Measurements from ENCODE around the gene TRIM54. TPM values are rescaled to one million over a fixed set of nuclear protein-coding genes. Genes with fewer than 3 reads are reported as not detected.

TRIM54 gene, protein sequence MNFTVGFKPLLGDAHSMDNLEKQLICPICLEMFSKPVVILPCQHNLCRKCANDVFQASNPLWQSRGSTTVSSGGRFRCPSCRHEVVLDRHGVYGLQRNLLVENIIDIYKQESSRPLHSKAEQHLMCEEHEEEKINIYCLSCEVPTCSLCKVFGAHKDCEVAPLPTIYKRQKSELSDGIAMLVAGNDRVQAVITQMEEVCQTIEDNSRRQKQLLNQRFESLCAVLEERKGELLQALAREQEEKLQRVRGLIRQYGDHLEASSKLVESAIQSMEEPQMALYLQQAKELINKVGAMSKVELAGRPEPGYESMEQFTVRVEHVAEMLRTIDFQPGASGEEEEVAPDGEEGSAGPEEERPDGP
- under 1 TPM in 1 of 2 experiments, not detected in 1; 0.19 TPM for total RNA-seq

DNA sequence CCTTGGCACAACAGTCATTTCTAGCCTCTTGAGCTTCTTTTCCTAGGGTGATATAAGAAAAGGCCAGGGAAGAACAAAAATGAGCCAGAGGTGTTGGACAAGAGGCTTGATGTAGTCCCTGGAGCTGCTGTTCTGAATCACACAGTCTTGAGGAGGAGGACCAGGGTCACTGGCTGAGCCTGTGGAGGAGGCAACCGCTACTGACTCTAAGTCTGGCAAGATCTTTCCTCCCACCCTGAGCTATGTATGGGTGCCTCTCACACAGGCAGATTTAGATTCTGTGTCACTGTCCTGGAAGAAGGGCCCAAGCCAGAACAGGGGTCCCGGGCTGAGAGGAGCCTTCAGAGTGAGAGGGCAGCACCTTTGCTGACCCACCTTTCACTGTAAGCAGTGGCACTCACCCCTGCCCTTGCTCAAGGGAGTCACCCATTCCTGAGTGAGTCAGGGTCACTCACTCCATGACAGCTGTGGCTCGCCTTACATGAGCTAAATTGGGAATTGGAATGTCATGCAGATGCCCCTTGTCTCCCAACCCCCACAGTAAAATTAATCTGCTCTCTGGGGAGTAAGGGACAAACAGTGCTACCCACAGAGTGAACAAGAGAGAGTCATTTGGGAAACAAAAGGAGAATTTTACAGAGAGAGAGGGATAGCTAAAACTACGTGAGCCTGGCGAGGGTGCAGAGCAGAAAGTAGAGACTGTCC is at the start of gene TRIM54:
Gene TRIM54, plus strand, starts transcription at position 575 of the 705 bp plus-strand sequence. CDS start 303 bp downstream, outside the sequence.
- peaks cover 32% of the 10 kb centered on the region for H3K27me3 Mint-ChIP-seq
- no peaks in the 10 kb centered on the region for H3K36me3 Mint-ChIP-seq
- H3K27ac Mint-ChIP-seq = no peak within 1 kb of the TSS

DNA sequence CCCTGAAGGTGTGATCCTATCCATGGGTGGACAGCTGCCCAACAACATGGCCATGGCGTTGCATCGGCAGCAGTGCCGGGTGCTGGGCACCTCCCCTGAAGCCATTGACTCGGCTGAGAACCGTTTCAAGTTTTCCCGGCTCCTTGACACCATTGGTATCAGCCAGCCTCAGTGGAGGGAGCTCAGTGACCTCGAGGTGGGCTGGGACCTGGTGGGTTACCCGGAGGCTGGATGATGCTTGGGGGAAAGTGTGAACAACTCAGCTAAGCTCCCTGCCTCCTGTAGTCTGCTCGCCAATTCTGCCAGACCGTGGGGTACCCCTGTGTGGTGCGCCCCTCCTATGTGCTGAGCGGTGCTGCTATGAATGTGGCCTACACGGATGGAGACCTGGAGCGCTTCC is 48.9 kb upstream of the TRIM54 start:
- ATAC-seq (ENCODE audit: low read depth) (no peak), DNase-seq (no peak)
- Mint-ChIP-seq H3K27me3 (no peaks in the 10 kb centered on the region), H3K4me3 (no peak overlapping the region), H3K36me3 (peaks cover 17% of the 10 kb centered on the region), H3K27ac (no peak overlapping the region), H3K4me1 (no peaks in the 10 kb centered on the region), H3K9me3 (no peaks in the 10 kb centered on the region)
- POLR2A ChIA-PET = no interaction called here

More for the DNA sequence above, at the start of gene TRIM54:
- DNase-seq (no peak), ATAC-seq (ENCODE audit: low read depth) (no peak)
- POLR2A ChIA-PET = interaction anchor here (0.5 kb wide), 1 partner anchor 223 kb away, joined by 6 read pairs; no protein-coding TSS in a partner anchor
- no peaks in the 10 kb centered on the region for H3K9me3 Mint-ChIP-seq
- H3K4me1 Mint-ChIP-seq = peaks cover 4% of the 10 kb centered on the region
- no peak within 1 kb of the TSS for H3K4me3 Mint-ChIP-seq

DNA sequence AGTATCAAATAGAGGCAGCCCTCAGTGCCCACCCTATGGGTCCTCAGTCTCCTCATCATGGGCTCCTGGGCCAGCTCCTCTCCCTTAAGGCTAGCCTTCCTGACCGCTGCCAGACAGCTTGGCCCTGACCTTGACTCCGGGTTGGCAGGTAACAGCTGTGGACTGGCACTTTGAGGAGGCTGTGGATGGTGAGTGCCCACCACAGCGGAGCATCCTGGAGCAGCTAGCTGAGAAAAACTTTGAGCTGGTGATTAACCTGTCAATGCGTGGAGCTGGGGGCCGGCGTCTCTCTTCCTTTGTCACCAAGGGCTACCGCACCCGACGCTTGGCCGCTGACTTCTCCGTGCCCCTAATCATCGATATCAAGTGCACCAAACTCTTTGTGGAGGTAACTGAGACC is 46.1 kb upstream of the TRIM54 start:
- Mint-ChIP-seq H3K4me1 (no peaks in the 10 kb centered on the region), H3K36me3 (peaks cover 24% of the 10 kb centered on the region), H3K9me3 (no peaks in the 10 kb centered on the region), H3K27ac (no peak overlapping the region), H3K27me3 (no peaks in the 10 kb centered on the region), H3K4me3 (no peak overlapping the region)
- no peak for ATAC-seq (ENCODE audit: low read depth)
- no peak for DNase-seq
- POLR2A ChIA-PET = interaction anchor here (0.5 kb wide), 2 partner anchors 443 to 842 kb away, joined by 3 to 5 read pairs; no protein-coding TSS in a partner anchor

DNA sequence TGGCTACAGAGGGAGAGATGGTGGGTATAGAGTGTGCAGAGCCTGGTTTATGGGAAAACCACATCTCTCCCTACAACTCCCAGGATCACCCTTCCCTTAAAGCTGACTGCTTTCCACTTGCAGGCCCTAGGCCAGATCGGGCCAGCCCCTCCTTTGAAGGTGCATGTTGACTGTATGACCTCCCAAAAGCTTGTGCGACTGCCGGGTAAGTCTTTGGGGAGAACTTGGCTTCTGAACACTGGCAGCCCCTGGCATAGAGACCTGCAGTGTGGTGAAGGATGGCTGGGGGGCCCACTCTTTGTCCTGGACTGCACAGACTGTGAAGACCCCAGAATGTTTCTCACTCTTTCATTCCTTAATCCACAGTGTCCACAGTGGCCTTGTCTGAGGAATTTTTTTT is 45.6 kb upstream of the TRIM54 start:
- H3K27ac Mint-ChIP-seq = no peak overlapping the region
- POLR2A ChIA-PET = no interaction called here
- no peak overlapping the region for H3K4me3 Mint-ChIP-seq
- no peaks in the 10 kb centered on the region for H3K4me1 Mint-ChIP-seq
- no peaks in the 10 kb centered on the region for H3K27me3 Mint-ChIP-seq
- ATAC-seq (ENCODE audit: low read depth) (no peak), DNase-seq (no peak)
- H3K9me3 Mint-ChIP-seq = no peaks in the 10 kb centered on the region
- H3K36me3 Mint-ChIP-seq = peaks cover 26% of the 10 kb centered on the region

DNA sequence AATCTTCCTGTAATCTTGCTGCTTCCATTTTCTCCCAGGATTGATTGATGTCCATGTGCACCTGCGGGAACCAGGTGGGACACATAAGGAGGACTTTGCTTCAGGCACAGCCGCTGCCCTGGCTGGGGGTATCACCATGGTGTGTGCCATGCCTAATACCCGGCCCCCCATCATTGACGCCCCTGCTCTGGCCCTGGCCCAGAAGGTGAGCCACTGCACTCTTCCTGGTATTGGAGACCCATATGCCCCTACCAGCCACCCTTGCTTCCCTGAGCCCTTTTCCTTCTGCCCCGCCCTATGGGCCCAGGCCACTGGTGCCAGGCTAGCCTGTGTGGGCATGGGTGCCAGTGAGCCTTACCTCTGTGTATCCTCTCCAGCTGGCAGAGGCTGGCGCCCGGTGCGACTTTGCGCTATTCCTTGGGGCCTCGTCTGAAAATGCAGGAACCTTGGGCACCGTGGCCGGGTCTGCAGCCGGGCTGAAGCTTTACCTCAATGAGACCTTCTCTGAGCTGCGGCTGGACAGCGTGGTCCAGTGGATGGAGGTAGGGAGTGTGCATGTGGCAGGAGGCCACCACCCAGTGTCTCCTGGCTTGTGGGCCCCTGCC is 44.8 kb upstream of the TRIM54 start:
- Mint-ChIP-seq H3K36me3 (peaks cover 26% of the 10 kb centered on the region), H3K27me3 (no peaks in the 10 kb centered on the region), H3K4me1 (peaks cover 5% of the 10 kb centered on the region), H3K27ac (no peak overlapping the region), H3K9me3 (no peaks in the 10 kb centered on the region), H3K4me3 (no peak overlapping the region)
- no peak for ATAC-seq (ENCODE audit: low read depth)
- DNase-seq = no peak
- POLR2A ChIA-PET = no interaction called here

DNA sequence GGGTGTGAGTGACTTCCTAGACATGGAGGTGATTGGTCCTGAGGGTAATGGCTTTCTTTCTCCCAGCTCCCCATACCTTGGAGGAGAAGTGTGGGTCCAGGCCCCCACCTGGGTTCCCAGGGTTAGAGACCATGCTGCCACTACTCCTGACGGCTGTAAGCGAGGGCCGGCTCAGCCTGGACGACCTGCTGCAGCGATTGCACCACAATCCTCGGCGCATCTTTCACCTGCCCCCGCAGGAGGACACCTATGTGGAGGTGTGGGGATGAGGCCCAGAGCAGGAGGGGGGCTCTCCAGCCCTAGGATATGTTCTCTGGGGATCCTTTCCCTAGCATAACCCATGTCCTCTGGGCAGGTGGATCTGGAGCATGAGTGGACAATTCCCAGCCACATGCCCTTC is 43.3 kb upstream of the TRIM54 start:
- DNase-seq (no peak), ATAC-seq (ENCODE audit: low read depth) (no peak)
- POLR2A ChIA-PET = no interaction called here
- H3K36me3 Mint-ChIP-seq = peaks cover 21% of the 10 kb centered on the region
- no peak overlapping the region for H3K27ac Mint-ChIP-seq
- peaks cover 5% of the 10 kb centered on the region for H3K4me1 Mint-ChIP-seq
- no peaks in the 10 kb centered on the region for H3K27me3 Mint-ChIP-seq
- no peak overlapping the region for H3K4me3 Mint-ChIP-seq
- H3K9me3 Mint-ChIP-seq = no peaks in the 10 kb centered on the region

DNA sequence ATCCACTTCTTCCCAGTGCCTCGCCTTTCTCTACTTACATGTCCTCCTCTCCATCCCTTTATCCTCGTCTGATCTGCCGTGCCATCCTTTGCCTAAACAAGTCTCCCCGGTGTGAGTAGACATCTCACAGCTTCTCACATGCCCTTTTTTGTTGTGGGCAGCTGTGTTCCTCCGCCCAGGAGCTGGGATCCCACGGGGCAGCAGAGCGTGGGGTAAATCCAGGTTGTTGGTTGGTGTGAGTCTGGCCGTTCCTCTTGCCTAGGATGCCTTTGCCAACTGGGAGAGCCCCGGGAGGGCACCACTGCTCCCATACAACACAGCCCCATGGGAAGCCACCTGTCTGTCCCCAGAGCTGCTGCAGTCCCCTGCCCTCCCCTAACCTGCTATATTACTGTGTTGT is 41.8 kb upstream of the TRIM54 start:
- POLR2A ChIA-PET = interaction anchor here (1.1 kb wide), 1 partner anchor 139 kb away, joined by 3 read pairs; no protein-coding TSS in a partner anchor
- H3K36me3 Mint-ChIP-seq = peaks cover 21% of the 10 kb centered on the region

DNA sequence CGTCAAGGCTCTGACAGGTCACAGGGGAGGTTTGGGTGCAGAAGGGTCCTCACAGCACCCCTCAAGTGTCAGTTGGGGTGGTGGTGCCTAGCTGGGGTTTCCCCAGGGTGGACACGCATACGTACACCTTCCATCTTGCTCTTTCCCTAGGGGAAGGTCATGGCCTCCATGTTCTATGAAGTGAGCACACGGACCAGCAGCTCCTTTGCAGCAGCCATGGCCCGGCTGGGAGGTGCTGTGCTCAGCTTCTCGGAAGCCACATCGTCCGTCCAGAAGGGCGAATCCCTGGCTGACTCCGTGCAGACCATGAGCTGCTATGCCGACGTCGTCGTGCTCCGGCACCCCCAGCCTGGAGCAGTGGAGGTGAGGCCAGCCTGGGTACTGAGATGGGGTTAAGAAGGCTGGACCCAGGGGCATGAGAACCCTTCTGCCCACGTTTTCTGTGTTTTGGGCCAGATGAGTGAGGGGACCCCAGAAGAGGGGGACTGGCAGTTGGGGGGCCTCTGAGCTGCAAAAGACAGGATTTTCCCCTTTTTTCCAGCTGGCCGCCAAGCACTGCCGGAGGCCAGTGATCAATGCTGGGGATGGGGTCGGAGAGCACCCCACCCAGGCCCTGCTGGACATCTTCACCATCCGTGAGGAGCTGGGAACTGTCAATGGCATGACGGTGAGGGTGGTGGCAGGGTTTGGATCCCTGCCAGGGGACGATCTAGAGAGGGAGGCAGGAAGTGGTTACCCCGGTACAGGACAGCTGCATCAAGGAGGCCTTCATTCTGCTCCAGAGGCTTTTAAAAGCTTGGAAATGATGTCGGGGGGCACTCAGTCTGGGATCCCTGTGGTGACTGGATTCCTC is 40.2 kb upstream of the TRIM54 start:
- peaks cover 14% of the 10 kb centered on the region for H3K36me3 Mint-ChIP-seq
- H3K4me3 Mint-ChIP-seq = no peak overlapping the region
- POLR2A ChIA-PET = interaction anchor here (1.6 kb wide), 1 partner anchor 11 kb away, joined by 4 read pairs; no protein-coding TSS in a partner anchor
- DNase-seq (no peak), ATAC-seq (ENCODE audit: low read depth) (peak; percentile 61)
- no peaks in the 10 kb centered on the region for H3K27me3 Mint-ChIP-seq
- peak overlapping the region; percentile 34 for H3K27ac Mint-ChIP-seq
- H3K4me1 Mint-ChIP-seq = peaks cover 5% of the 10 kb centered on the region
- no peaks in the 10 kb centered on the region for H3K9me3 Mint-ChIP-seq

More for the DNA sequence above, 41.8 kb upstream of the TRIM54 start:
- ATAC-seq (ENCODE audit: low read depth) (no peak), DNase-seq (no peak)
- Mint-ChIP-seq H3K27me3 (no peaks in the 10 kb centered on the region), H3K4me3 (no peak overlapping the region), H3K4me1 (peaks cover 5% of the 10 kb centered on the region), H3K27ac (no peak overlapping the region), H3K9me3 (no peaks in the 10 kb centered on the region)

DNA sequence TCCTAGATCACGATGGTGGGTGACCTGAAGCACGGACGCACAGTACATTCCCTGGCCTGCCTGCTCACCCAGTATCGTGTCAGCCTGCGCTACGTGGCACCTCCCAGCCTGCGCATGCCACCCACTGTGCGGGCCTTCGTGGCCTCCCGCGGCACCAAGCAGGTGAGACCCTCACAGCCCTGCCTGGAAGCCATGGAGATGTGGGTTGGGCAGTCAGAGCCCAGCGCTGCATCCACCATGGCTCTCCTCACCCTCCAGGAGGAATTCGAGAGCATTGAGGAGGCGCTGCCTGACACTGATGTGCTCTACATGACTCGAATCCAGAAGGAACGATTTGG is 39.6 kb upstream of the TRIM54 start:
- Mint-ChIP-seq H3K4me1 (peaks cover 7% of the 10 kb centered on the region), H3K27ac (no peak overlapping the region), H3K36me3 (peaks cover 10% of the 10 kb centered on the region), H3K9me3 (no peaks in the 10 kb centered on the region), H3K27me3 (no peaks in the 10 kb centered on the region), H3K4me3 (no peak overlapping the region)
- ATAC-seq (ENCODE audit: low read depth) (no peak), DNase-seq (no peak)
- POLR2A ChIA-PET = interaction anchor here (1.6 kb wide), 1 partner anchor 11 kb away, joined by 4 read pairs; no protein-coding TSS in a partner anchor

DNA sequence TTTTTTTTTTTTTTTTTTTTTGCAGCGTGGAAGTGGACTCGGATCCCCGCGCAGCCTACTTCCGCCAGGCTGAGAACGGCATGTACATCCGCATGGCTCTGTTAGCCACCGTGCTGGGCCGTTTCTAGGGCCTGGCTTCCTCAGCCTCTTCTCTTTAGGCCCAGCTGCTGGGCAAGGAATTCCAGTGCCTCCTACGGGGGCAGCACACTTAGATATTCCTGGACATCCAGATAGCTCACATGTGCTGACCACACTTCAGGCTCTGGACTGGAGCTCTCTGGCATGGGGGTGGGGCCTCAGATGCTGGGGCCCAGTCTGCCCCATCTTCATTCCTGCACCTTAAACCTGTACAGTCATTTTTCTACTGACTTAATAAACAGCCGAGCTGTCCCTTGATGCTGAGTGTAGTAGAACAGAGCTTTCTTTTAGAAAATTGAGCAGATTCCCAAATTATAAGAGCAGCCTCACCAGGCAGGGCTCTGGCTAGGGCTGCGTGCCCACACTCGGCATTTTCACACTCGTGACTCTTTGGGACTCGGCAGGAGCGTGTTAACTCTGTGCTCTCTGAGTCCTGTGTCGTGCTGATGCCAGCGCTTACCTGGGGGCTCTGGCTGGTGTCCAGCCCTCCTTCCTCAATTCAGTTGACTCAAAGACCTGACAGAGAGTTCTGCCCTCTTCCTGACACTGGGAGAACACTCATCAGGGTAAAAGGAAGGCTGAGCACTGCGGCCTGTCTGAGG is 38.7 kb upstream of the TRIM54 start:
- Mint-ChIP-seq H3K36me3 (peaks cover 10% of the 10 kb centered on the region), H3K9me3 (no peaks in the 10 kb centered on the region), H3K27ac (no peak overlapping the region), H3K4me3 (no peak overlapping the region), H3K4me1 (peaks cover 9% of the 10 kb centered on the region), H3K27me3 (no peaks in the 10 kb centered on the region)
- DNase-seq = no peak
- no peak for ATAC-seq (ENCODE audit: low read depth)
- POLR2A ChIA-PET = no interaction called here

DNA sequence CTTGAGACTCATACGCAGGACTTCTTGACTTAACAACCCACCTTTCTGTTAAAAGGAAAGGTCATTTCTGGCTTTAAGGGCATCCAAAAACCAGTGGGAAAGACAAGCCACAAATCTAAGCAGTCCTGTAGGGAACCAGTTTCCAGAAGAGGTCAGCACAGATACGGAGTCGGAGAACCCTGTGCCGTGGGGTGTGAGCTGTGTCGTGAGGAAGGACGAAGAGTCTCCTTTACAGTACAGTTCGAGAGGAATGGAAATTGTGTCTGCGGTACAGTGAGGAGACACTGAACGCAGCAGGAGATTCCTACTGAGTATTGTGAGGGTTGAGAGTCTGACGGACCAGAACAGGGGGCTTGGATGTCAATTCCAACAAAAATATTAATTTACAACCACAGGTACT is 37.1 kb upstream of the TRIM54 start:
- POLR2A ChIA-PET = interaction anchor here (0.6 kb wide), 1 partner anchor 25 kb away, joined by 3 read pairs; no protein-coding TSS in a partner anchor
- DNase-seq = no peak
- no peak overlapping the region for H3K27ac Mint-ChIP-seq

DNA sequence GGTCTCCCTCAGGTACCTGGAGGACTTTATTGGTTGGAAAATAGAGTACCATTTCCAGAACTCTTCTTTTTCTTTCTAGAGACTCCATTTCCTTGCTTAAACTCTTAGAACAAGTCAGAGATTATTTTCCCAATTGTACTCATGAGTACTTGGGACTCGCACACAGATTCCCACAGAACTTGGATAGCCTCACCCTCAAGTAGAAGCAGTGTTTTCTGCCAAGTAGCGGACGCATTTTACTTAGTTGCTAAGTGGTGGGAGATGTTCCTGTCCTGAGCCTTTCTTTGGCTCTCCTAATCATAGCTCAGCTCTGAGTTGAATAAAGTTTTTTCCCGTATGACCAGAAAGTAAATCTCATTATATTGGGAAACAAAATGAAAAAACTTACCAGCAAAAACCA is 36.6 kb upstream of the TRIM54 start:
- Mint-ChIP-seq H3K4me1 (peaks cover 9% of the 10 kb centered on the region), H3K4me3 (no peak overlapping the region), H3K27me3 (no peaks in the 10 kb centered on the region), H3K36me3 (peaks cover 3% of the 10 kb centered on the region), H3K27ac (no peak overlapping the region), H3K9me3 (no peaks in the 10 kb centered on the region)
- no peak for ATAC-seq (ENCODE audit: low read depth)
- POLR2A ChIA-PET = no interaction called here
- no peak for DNase-seq

More for the DNA sequence above, 37.1 kb upstream of the TRIM54 start:
- Mint-ChIP-seq H3K36me3 (peaks cover 7% of the 10 kb centered on the region), H3K9me3 (no peaks in the 10 kb centered on the region), H3K4me3 (no peak overlapping the region), H3K27me3 (no peaks in the 10 kb centered on the region), H3K4me1 (peaks cover 9% of the 10 kb centered on the region)
- ATAC-seq (ENCODE audit: low read depth) = no peak
